Prostate gland (tissue), 2 donors: ENCODE results near the gene CCDC68. TPM values are rescaled to one million over a fixed set of nuclear protein-coding genes. Genes with fewer than 3 reads are reported as not detected.

Experiments
- DNase-seq: peaks from one replicate; pipeline ENCODE4 v3.0.0-alpha.2; 2019; ENCODE audit warnings: low spot score
- H3K27ac ChIP-seq, 2 donors: fragments of 200-600 bp; sonication (generic); 2 replicates each; pipeline ENCODE4 v1.5.1; 2017 to 2019
- H3K27me3 ChIP-seq: fragments of 200-600 bp; sonication (generic); replicated peaks from 2 replicates; pipeline ENCODE4 v1.5.1; 2019; ENCODE audit not compliant: insufficient read depth
- H3K36me3 ChIP-seq, 2 donors: fragments of 200-600 bp; sonication (generic); 1 replicate in 1 of 2; 2 replicates in 1 of 2; pipeline versions ENCODE4 v1.5.1 to v1.8.1; 2017 to 2019
- H3K4me1 ChIP-seq: fragments of 200-600 bp; sonication (generic); replicated peaks from 2 replicates; pipeline ENCODE4 v1.5.1; 2019
- H3K4me3 ChIP-seq, 2 donors: fragments of 200-600 bp; sonication (generic); 2 replicates each; pipeline ENCODE4 v1.5.1; 2017 to 2019
- H3K9me3 ChIP-seq: fragments of 200-600 bp; sonication (generic); 2 replicates; pipeline ENCODE4 v1.5.1; 2017
- POLR2A ChIP-seq: fragments of 450-650 bp; IDR thresholded peaks from one replicate; pipeline ENCODE4 v1.6.1; 2016; ENCODE audit warnings: antibody characterized with exemption, mild to moderate bottlenecking
- POLR2AphosphoS5 ChIP-seq: sonication (generic); formaldehyde crosslinking; IDR thresholded peaks from one replicate; pipeline ENCODE4 v1.6.1; 2017; ENCODE audit warnings: antibody characterized with exemption
- WGBS: methylation state at CpG from one replicate; pipeline ENCODE4 v1.1.5; 2018; 5-methylcytosine and 5-hydroxymethylcytosine counted together
- intact Hi-C: fragments of 100-400 bp; cut with DNase I; formaldehyde crosslinking; loops from one replicate; pipeline ENCODE4 v1.14.2; 2022
- total RNA-seq, 2 donors: library from RNA; depleted of rRNA; stranded (reverse); fragments of >200 nt; gene quantifications; one replicate each; pipeline ENCODE4 v1.1.0, GENCODE V29; 2016
- TF ChIP-seq, protein P1 (sequence below), 4 experiments: fragments of 200-600 bp in 2 of 4; fragments of 450-650 bp in 2 of 4; sonication (generic) in 2 of 4; IDR thresholded peaks; 1 replicate in 3 of 4; 2 replicates in 1 of 4; pipeline ENCODE4 v1.5.1; 2016 to 2019; ENCODE audit warnings: antibody characterized with exemption in 4 of 4, mild to moderate bottlenecking in 2 of 4, moderate library complexity in 2 of 4

The CCDC68 gene
- total RNA-seq, 2 donors from 2014 or later = 7.9 to 20.8 TPM

GRCh38 chr18:54888933-54889332, 70.3 kb downstream of the CCDC68 start:
- H3K4me1 ChIP-seq = no peaks in the 10 kb centered on the region
- no peak for DNase-seq
- TF ChIP-seq POLR2A (no peak), POLR2AphosphoS5 (no peak)
- TF ChIP-seq, protein P1, sequence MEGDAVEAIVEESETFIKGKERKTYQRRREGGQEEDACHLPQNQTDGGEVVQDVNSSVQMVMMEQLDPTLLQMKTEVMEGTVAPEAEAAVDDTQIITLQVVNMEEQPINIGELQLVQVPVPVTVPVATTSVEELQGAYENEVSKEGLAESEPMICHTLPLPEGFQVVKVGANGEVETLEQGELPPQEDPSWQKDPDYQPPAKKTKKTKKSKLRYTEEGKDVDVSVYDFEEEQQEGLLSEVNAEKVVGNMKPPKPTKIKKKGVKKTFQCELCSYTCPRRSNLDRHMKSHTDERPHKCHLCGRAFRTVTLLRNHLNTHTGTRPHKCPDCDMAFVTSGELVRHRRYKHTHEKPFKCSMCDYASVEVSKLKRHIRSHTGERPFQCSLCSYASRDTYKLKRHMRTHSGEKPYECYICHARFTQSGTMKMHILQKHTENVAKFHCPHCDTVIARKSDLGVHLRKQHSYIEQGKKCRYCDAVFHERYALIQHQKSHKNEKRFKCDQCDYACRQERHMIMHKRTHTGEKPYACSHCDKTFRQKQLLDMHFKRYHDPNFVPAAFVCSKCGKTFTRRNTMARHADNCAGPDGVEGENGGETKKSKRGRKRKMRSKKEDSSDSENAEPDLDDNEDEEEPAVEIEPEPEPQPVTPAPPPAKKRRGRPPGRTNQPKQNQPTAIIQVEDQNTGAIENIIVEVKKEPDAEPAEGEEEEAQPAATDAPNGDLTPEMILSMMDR (IDR thresholded peaks at IDR 0.05) = no peak
- no peaks in the 10 kb centered on the region for H3K27me3 ChIP-seq
- no peak overlapping the region for H3K4me3 ChIP-seq
- H3K27ac ChIP-seq = no peak overlapping the region
- no peaks in the 10 kb centered on the region for H3K36me3 ChIP-seq
- no peaks in the 10 kb centered on the region for H3K9me3 ChIP-seq
- intact Hi-C loops = no loop called here
- WGBS = 74% methylated on average over 2 of the region's 2 CpGs

GRCh38 chr18:54888378-54888777, 70.9 kb downstream of the CCDC68 start:
- Histone ChIP-seq H3K4me1 (no peaks in the 10 kb centered on the region), H3K4me3 (no peak overlapping the region), H3K9me3 (no peaks in the 10 kb centered on the region), H3K27me3 (no peaks in the 10 kb centered on the region), H3K36me3 (no peaks in the 10 kb centered on the region), H3K27ac (no peak overlapping the region)
- intact Hi-C loops = no loop called here
- WGBS = 89% methylated on average over 2 of the region's 2 CpGs
- TF ChIP-seq, protein P1 (IDR thresholded peaks at IDR 0.05) = no peak
- TF ChIP-seq POLR2AphosphoS5 (no peak), POLR2A (no peak)
- DNase-seq = no peak

DNA sequence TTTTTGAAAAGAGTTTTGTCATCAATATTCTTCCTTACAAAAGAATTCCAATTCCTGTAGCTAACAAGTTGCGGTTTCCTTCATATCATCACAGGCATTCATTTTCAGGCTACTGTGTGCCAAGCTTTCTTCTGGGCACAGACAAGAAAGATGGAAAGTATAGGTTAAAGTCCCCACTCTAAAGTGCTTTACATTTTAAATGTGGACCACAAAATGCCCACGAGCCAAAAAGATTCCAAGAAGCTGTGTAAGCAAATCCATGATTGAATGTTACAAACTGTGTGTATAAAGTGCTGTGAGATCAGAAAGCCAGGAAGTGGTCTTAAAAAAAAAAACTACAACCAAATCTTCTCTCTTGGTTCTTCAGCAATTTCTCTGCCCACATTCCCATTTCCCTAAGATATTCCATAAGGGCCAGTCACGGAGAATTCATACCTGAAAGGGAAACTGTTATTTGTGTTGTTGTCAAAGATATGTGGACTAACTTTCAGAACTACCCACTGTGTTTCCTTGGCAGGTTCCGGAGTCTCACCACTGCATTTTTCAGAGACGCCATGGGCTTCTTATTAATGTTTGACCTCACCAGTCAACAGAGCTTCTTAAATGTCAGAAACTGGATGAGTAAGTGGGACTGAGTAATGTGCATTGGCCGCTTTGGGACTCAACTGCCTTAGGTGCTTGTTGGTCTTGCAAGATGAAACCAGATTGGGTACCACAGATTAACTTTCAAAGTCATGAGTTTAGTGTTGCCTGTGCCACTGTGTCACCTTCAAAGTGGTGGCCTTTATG, 75.3 kb downstream of the CCDC68 start:
- Histone ChIP-seq H3K36me3 (no peaks in the 10 kb centered on the region), H3K27ac (no peak overlapping the region), H3K9me3 (no peaks in the 10 kb centered on the region), H3K27me3 (no peaks in the 10 kb centered on the region), H3K4me1 (no peaks in the 10 kb centered on the region), H3K4me3 (no peak overlapping the region)
- intact Hi-C loops = no loop called here
- DNase-seq = no peak
- 87% methylated on average over 6 of the region's 6 CpGs for WGBS
- TF ChIP-seq, protein P1 (IDR thresholded peaks at IDR 0.05) = no peak
- TF ChIP-seq POLR2A (no peak), POLR2AphosphoS5 (no peak)

GRCh38 chr18:54882318-54882717, 76.9 kb downstream of the CCDC68 start:
- intact Hi-C loops = no loop called here
- no peak overlapping the region for H3K4me3 ChIP-seq
- no peaks in the 10 kb centered on the region for H3K36me3 ChIP-seq
- no peak overlapping the region for H3K27ac ChIP-seq
- 77% methylated on average over 4 of the region's 4 CpGs for WGBS
- TF ChIP-seq, protein P1 (IDR thresholded peaks at IDR 0.05) = no peak
- TF ChIP-seq POLR2AphosphoS5 = no peak
- no peak for TF ChIP-seq POLR2A
- DNase-seq = no peak
- no peaks in the 10 kb centered on the region for H3K27me3 ChIP-seq
- H3K9me3 ChIP-seq = no peaks in the 10 kb centered on the region
- no peaks in the 10 kb centered on the region for H3K4me1 ChIP-seq

DNA sequence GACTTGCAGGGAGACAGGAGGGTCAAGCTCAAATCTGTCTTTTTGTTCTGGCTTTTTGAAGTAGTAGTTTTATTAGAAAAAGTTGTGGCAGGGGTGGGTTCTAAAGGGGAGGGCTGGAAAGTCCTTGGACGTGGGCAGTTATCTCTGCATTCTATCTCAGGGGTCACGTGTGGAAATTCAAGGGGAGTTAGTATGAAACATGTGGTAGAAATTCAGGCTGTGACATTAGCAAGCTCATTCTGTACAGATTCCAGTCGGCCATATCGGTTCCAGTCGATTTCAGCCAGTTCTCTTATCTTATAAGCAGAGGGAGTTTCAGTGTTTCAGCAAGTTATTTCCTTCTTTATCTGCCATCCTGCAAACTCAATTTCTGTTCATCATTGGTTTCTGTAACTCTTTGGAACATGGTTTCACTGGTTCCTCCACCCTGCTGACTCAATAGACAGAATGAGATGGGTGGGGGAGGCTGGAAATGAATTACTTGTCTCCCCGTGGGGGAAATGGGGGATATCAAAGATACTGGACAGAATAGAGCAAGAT, 78.0 kb downstream of the CCDC68 start:
- DNase-seq = no peak
- no peaks in the 10 kb centered on the region for H3K36me3 ChIP-seq
- H3K4me3 ChIP-seq = no peak overlapping the region
- intact Hi-C loops = no loop called here
- WGBS = 50% methylated on average over 6 of the region's 6 CpGs
- H3K27ac ChIP-seq = no peak overlapping the region
- TF ChIP-seq POLR2AphosphoS5 (no peak), POLR2A (no peak)
- TF ChIP-seq, protein P1 (IDR thresholded peaks at IDR 0.05) = no peak
- no peaks in the 10 kb centered on the region for H3K9me3 ChIP-seq
- no peaks in the 10 kb centered on the region for H3K27me3 ChIP-seq
- H3K4me1 ChIP-seq = no peaks in the 10 kb centered on the region
